Amniotic stem cell (primary cell): ENCODE data around the gene POGK.

Source experiments
- DNase-seq: peaks from one replicate; lab custom pipeline; 2025; lab: John Stamatoyannopoulos, UW

Gene POGK

DNA sequence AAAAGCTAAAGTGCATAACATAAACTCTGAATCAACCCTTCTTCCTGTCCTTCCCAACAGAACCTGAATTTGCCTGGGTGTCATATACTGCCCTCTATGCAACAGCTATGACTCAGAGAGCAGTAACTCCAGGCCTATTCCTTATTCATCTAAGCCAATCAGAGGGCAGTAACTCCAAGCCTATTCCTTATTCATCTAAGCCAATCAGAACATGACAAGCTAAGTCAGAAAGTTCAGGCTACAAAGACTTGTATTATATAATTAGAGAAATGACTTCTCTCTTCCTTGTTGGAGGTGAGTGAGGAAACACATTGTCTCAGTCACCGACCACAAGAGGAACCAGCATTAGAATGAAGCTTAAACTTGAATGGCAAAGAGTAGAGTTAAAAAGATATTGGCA, 63.0 kb downstream of the POGK start:
- no peak for DNase-seq

DNA sequence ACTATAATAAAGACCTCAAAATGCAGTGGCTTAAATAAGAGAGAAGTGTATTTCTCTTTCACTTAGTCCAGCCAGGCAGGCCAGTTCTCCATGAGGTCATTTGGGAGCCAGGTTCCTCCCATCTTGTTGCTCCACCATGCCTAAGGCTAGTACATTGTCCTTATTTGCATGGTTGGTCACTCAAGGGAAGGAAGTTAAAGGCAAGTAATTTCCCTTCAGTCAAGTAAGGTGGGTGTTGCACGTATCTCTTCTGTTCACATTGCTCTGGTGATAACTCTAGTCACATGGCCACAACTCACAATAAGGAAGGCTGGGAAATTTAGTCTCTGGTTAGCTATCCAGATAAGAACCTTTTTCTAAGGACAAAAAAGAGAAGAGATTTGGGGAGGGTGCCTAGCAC, 64.0 kb downstream of the POGK start:
- DNase-seq, result no peak

GRCh38 chr1:166905136-166905535, 65.9 kb downstream of the POGK start:
- no peak for DNase-seq

- DNase-seq, result no peak
Measured at GRCh38 chr1:166905900-166906299, 66.6 kb downstream of the POGK start.
